KOPT-K1 (cell line): ENCODE data around the gene APBB2.
"Not testable (repeated sequence)": the region's sequence is repeated elsewhere in the genome, so short reads cannot be mapped to it uniquely, and the experiment has no call there.

Experiments
- H3K27ac ChIP-seq: fragments of 200-600 bp; sonication (generic); 2 replicates; pipeline ENCODE4 v1.5.1; 2016; ENCODE audit warnings: antibody characterized with exemption, mild to moderate bottlenecking, low read depth, low read length; ENCODE audit not compliant: poor library complexity, severe bottlenecking
- H3K36me3 ChIP-seq: fragments of 200-600 bp; sonication (generic); 2 replicates; pipeline ENCODE4 v1.5.1; 2017; ENCODE audit warnings: antibody characterized with exemption, mild to moderate bottlenecking, low read length, moderate library complexity; ENCODE audit not compliant: insufficient read depth
- H3K9me3 ChIP-seq: fragments of 200-600 bp; sonication (generic); 2 replicates; pipeline ENCODE4 v1.5.1; 2017; ENCODE audit warnings: antibody characterized with exemption, low read length, mild to moderate bottlenecking; ENCODE audit not compliant: insufficient read depth, poor library complexity, severe bottlenecking

Gene APBB2

GRCh38 chr4:41161355-41161754 lies 53.0 kb downstream of the APBB2 start:
- Histone ChIP-seq H3K9me3 (no peaks in the 10 kb centered on the region), H3K36me3 (no peaks in the 10 kb centered on the region), H3K27ac (no peak overlapping the region)

- Histone ChIP-seq H3K9me3 (no peaks in the 10 kb centered on the region), H3K27ac (no peak overlapping the region), H3K36me3 (no peaks in the 10 kb centered on the region)
These were observed 53.5 kb downstream of the APBB2 start for GRCh38 chr4:41160856-41161255.

DNA sequence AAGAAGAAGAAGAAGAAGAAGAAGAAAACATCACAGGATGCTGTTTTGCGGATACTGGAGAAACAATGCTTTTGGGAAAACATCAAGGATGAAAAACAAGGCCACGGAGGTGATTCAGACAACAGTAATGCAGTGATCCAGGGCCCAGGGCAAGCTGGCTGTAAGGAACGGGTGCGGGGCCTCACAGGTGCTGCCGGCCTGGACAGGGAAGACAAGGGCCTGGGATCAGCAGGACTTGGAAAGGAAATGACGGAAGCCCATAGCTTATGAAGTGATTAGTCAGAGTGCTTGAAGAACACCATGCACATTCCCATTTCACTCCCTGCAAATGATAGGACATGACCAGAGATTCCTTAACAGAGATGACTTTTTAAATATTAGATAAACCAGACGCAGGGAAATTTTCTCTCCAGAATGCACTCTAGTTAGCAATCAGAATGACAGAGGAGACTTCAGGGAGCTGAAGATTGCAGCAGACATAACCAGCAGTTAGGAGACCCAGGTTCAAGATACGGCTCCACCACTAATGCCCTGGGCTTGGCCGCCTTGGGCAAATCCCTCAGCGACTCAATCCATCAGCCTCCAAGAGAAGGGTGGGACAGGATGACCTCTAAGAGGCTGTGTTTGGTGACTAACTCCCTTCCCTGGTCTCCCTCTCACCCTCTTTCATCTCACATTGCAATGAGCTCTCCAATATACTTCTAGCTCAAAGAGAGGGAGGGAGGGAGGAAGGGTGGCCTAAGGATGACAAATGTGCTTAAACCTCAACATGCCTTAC lies 54.1 kb downstream of the APBB2 start:
- H3K27ac ChIP-seq: no peak overlapping the region

DNA sequence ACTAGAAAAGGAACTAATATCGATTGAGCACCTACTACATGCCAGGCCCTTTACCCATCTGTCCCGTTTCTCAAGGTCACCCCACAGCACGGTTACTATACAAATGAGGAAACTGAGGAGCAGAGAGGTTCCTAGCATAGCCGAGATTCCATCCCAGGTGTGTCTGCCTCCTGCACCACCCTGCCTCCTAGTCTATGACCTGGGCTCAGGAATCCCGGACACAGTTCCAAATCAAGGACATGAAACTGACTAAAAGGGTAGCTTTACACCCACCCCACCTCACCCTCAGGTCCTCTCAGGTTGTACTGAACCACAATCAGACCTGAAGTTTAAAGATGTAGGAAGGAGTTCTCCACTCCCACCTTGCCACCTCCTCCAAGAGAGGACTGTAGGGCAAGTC lies 55.6 kb downstream of the APBB2 start:
- no peak overlapping the region for H3K27ac ChIP-seq
- no peaks in the 10 kb centered on the region for H3K36me3 ChIP-seq

More for the DNA sequence above, 54.1 kb downstream of the APBB2 start:
- Histone ChIP-seq H3K9me3 (no peaks in the 10 kb centered on the region), H3K36me3 (no peaks in the 10 kb centered on the region)

DNA sequence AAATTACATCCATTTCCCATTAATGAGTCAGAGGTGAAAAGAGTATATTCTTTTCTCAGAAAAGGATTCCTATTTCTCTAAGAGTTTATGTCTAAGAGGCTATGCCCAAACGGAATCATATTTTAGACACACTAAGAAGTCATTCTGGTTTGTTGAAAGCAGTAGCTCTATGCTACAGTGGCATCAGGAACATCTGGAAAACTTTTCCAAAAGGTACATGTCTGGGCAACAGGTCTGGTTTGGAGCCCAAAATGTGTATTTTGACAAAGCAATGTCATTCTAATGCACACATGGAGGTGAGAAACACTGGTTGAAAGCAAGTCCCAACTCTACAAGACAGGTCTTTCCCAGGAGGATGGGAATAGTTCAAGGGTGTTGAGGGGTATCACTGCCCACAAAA lies 56.1 kb downstream of the APBB2 start:
- Histone ChIP-seq H3K9me3 (no peaks in the 10 kb centered on the region), H3K27ac (no peak overlapping the region), H3K36me3 (no peaks in the 10 kb centered on the region)

More for the DNA sequence above, 55.6 kb downstream of the APBB2 start:
- H3K9me3 ChIP-seq: no peaks in the 10 kb centered on the region

- no peaks in the 10 kb centered on the region for H3K9me3 ChIP-seq
- H3K27ac ChIP-seq: no peak overlapping the region
- no peaks in the 10 kb centered on the region for H3K36me3 ChIP-seq
These were observed 57.3 kb downstream of the APBB2 start for GRCh38 chr4:41157009-41157408.

- H3K9me3 ChIP-seq: no peaks in the 10 kb centered on the region
- H3K36me3 ChIP-seq: no peaks in the 10 kb centered on the region
- no peak overlapping the region for H3K27ac ChIP-seq
These were observed 57.8 kb downstream of the APBB2 start for GRCh38 chr4:41156574-41156973.

DNA sequence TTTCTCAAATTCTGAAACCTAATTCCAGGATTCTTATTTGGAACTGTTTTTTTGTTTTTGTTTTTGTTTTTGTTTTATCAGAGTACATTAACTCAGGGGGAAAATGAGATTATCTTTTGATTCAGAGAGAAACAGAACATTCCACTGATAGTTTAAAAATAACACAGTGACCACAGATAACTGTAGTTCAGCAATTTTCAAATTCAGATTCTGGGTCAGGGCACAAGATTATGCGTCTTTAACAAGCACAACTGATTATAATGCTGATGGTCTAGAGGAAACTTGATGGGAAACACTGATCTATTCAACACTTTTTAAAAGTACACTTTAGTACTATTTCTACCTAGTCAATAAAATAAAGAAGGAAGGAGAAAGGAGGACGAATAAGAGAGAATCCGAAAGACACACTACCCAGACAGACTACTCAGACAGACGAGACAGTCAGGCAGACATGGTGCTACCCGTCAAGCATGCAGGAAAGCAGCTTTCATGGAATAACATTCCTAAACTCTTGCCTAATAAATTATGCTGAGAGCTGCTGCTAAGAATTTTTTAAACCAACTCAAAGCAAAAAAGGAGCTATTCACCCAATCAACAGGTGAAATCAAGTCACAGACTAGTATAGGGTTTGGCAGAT lies 59.0 kb downstream of the APBB2 start:
- H3K27ac ChIP-seq: no peak overlapping the region

GRCh38 chr4:41154814-41155177 lies 59.5 kb downstream of the APBB2 start:
- no peaks in the 10 kb centered on the region for H3K36me3 ChIP-seq

More for the DNA sequence above, 59.0 kb downstream of the APBB2 start:
- no peaks in the 10 kb centered on the region for H3K9me3 ChIP-seq
- H3K36me3 ChIP-seq: no peaks in the 10 kb centered on the region

DNA sequence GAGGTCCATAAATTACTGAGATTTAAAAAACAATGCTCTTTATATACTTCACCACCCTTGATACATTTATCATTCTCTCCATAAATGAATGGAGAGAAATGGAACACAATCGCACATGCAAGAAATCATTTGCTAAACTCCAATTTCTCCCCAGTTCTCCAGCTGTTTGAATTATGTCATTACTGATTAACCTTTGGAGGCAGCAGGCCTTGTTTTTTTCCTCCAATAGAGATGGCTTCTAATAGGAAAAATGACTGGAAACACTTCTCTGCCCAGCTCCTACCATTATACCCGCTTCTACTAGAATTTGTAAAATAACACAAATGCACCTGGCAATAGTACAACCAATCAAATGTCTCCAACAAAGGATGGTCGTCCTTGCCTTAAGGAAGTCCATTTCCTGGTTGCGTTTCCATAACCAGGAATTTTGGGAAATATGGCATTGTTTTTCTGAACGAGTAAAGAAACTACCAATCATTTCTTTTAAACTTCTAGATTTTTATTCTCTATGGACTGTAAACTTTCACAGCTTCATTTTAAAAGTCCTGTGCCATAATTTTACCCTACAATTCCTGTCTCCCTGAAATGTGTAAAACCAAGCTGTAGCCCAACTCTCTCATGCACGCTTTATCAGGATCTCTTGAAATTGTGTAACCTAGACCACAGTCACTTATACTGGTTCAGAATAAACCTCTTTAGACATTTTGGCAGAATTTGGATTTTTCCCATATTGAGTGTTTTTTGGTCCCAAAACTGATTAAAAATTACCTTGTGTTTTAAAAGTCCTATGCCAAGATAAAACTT lies 60.1 kb downstream of the APBB2 start:
- H3K9me3 ChIP-seq: no peaks in the 10 kb centered on the region
- H3K27ac ChIP-seq: no peak overlapping the region
- no peaks in the 10 kb centered on the region for H3K36me3 ChIP-seq

More at GRCh38 chr4:41154814-41155177, 59.5 kb downstream of the APBB2 start:
- Histone ChIP-seq H3K9me3 (no peaks in the 10 kb centered on the region), H3K27ac (no peak overlapping the region)

DNA sequence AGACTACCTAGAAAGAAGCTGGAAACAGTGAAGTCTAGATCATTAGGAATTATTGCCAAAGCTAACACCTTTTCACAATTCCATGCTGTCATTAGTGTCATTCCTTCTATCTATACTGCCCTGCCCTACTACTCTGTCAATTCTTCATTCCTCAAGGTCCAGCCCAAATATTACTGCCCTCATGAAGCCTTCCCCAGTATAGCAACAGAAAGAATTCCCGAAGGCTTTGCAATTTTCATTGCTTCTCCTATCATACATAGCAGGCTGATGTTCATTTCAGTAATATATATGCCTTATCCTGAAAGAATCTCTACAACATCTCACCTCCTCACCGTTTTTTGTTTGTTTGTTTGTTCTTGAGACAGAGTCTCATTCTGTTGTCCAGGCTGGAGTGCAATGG lies 63.9 kb downstream of the APBB2 start:
- no peak overlapping the region for H3K27ac ChIP-seq
- no peaks in the 10 kb centered on the region for H3K9me3 ChIP-seq
- no peaks in the 10 kb centered on the region for H3K36me3 ChIP-seq

DNA sequence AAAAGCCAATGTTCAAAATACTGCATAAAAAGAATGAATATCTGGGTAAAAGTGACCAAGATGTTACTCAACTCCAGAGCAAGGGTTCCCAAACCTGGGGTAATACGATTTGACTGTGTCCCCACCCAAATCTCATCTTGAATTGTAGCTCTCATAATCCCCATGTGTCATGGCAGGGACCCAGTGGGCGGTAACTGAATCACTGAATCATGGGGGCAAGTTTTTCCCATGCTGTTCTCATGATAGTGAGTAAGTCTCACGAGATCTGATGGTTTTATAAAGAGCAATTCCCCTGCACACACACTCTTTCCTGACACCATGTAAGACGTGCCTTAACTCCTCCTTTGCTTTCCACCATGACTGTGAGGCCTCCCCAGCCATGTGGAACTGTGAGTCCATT lies 64.8 kb downstream of the APBB2 start:
- not testable (repeated sequence) for H3K36me3 ChIP-seq, H3K27ac ChIP-seq, H3K9me3 ChIP-seq

DNA sequence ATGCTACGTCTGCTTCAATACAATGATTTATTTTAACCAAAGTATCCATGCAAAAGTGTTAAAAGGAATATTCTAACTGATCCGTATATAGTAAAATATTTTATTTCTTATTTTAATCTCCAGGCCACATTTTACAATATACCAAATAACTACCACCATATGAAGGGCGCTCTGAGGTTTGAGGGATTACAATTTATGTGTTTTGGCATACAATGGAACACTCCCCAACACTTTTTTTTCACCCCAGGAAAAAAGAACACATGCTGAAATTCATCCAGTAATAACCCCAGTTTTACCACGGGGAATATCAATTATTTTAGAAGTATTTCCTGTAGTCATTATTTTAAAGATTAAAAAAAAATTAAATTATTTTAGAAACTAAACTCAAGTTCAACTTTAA lies 65.4 kb downstream of the APBB2 start:
- Histone ChIP-seq H3K27ac (no peak overlapping the region), H3K9me3 (no peaks in the 10 kb centered on the region), H3K36me3 (no peaks in the 10 kb centered on the region)

DNA sequence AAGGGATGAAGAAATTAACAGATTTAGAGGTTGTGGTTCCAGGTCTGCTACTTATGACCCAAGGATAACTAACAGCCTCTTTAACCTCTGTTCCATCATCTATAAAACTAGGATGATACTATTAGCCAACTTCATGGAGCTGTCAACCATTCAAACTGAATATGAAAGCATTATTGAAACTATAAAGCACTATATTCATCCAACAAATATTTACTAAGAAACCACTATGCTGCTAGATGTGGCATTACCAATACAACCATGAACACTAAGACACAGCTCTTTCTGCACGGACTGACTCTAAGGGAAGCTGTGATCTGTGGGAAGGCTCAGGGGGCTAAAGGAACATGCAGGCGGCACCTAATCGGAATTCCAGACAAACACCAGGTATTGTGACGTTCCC lies 66.0 kb downstream of the APBB2 start:
- H3K9me3 ChIP-seq: no peaks in the 10 kb centered on the region
- H3K27ac ChIP-seq: no peak overlapping the region
- no peaks in the 10 kb centered on the region for H3K36me3 ChIP-seq

GRCh38 chr4:41147570-41147969 lies 66.8 kb downstream of the APBB2 start:
- not testable (repeated sequence) for H3K36me3 ChIP-seq, H3K9me3 ChIP-seq, H3K27ac ChIP-seq
